ENCODE results near the gene SLC14A1. TPM values are rescaled to one million over a fixed set of nuclear protein-coding genes. Genes with fewer than 3 reads are reported as not detected.

Gene SLC14A1
- total and polyA plus RNA-seq, 2 donors (not counting 1 experiment from before 2014, with no cell fraction given): 5.8 to 6.4 TPM

DNA sequence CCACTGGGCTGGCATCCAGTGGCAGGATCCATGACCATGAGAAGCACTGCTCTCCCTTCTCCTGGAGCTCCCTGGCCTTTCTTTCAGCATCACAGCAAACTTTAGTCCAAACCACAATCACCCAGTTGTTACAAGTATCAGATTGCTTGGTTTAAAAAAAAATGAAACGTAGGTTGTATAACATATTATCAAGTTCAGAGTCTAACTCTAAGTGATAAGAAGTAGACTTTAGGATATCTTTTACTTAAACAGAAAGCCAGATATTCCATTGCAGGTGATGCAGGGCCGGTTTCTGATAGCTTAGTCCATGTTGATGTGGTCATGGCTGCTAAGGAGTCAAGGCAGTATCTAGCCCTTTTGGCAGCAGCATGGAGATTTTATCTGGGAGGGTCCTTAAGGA lies 24.5 kb downstream of the SLC14A1 start:
- Histone ChIP-seq H3K4me2 (replicated peaks; ENCODE audit: low read depth, low read length, poor library complexity, severe bottlenecking) (no peak overlapping the region), H3K4me3 (ENCODE audit: control extremely low read depth in 1 of 5, extremely low read depth in 1 of 5, insufficient read depth in 1 of 5, low read depth in 2 of 5, low read length in 4 of 5) (no peak overlapping the region), H3K36me3 (replicated peaks in 1 of 2; ENCODE audit: control extremely low read depth in 1 of 2, control insufficient read depth in 1 of 2, extremely low read depth in 1 of 2, insufficient read depth in 2 of 2, low read length in 1 of 2) (no peaks in the 10 kb centered on the region), H3K27me3 (replicated peaks in 1 of 4; ENCODE audit: control extremely low read depth in 1 of 4, control insufficient read depth in 3 of 4, insufficient read depth in 4 of 4, low read length in 3 of 4) (peaks cover 0 to 1% (median 0%) of the 10 kb centered on the region in 4 experiments), H3K9ac (ENCODE audit: low read length) (no peak overlapping the region), H3K27ac (ENCODE audit: low read length in 2 of 2) (no peak overlapping the region), H3K79me2 (ENCODE audit: control insufficient read depth, insufficient read depth, low read length) (no peaks in the 10 kb centered on the region), H3K4me1 (ENCODE audit: control insufficient read depth in 2 of 2, insufficient read depth in 2 of 2, low read length in 2 of 2) (peaks cover 0 to 9% of the 10 kb centered on the region in 2 donors), H3K9me3 (ENCODE audit: control extremely low read depth in 1 of 3, control insufficient read depth in 2 of 3, insufficient read depth in 1 of 3, low read length in 2 of 3) (no peaks in the 10 kb centered on the region), H4K20me1 (ENCODE audit: control insufficient read depth, insufficient read depth, low read length, poor library complexity, severe bottlenecking) (no peaks in the 10 kb centered on the region), H2AFZ (ENCODE audit: insufficient read depth, low read depth, low read length, poor library complexity, severe bottlenecking) (no peak overlapping the region)
- no peaks in the 10 kb centered on the region for H3K9me3 Mint-ChIP-seq (ENCODE audit: insufficient read depth)
- TF ChIP-seq, protein P1, sequence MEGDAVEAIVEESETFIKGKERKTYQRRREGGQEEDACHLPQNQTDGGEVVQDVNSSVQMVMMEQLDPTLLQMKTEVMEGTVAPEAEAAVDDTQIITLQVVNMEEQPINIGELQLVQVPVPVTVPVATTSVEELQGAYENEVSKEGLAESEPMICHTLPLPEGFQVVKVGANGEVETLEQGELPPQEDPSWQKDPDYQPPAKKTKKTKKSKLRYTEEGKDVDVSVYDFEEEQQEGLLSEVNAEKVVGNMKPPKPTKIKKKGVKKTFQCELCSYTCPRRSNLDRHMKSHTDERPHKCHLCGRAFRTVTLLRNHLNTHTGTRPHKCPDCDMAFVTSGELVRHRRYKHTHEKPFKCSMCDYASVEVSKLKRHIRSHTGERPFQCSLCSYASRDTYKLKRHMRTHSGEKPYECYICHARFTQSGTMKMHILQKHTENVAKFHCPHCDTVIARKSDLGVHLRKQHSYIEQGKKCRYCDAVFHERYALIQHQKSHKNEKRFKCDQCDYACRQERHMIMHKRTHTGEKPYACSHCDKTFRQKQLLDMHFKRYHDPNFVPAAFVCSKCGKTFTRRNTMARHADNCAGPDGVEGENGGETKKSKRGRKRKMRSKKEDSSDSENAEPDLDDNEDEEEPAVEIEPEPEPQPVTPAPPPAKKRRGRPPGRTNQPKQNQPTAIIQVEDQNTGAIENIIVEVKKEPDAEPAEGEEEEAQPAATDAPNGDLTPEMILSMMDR (IDR thresholded peaks at IDR 0.05): no peak
- no peak for TF ChIP-seq EZH2 (IDR thresholded peaks at IDR 0.05; ENCODE audit: borderline replicate concordance, insufficient read depth, low read depth, low read length, poor library complexity, severe bottlenecking)
- H3K4me3 Mint-ChIP-seq: no peak overlapping the region
- peaks cover 9% of the 10 kb centered on the region for H3K4me1 Mint-ChIP-seq
- H3K27me3 Mint-ChIP-seq: no peaks in the 10 kb centered on the region
- POLR2A ChIA-PET: no interaction called here
- no peak overlapping the region for H3K27ac Mint-ChIP-seq
- CTCF ChIA-PET: no interaction called here
- no peak for DNase-seq
- intact Hi-C loops (cut with micrococcal nuclease): no loop called here
- no peak for ATAC-seq (ENCODE audit: low read depth)
- 100% methylated on average over 1 of the region's 2 CpGs for WGBS (ENCODE audit: insufficient coverage)

DNA sequence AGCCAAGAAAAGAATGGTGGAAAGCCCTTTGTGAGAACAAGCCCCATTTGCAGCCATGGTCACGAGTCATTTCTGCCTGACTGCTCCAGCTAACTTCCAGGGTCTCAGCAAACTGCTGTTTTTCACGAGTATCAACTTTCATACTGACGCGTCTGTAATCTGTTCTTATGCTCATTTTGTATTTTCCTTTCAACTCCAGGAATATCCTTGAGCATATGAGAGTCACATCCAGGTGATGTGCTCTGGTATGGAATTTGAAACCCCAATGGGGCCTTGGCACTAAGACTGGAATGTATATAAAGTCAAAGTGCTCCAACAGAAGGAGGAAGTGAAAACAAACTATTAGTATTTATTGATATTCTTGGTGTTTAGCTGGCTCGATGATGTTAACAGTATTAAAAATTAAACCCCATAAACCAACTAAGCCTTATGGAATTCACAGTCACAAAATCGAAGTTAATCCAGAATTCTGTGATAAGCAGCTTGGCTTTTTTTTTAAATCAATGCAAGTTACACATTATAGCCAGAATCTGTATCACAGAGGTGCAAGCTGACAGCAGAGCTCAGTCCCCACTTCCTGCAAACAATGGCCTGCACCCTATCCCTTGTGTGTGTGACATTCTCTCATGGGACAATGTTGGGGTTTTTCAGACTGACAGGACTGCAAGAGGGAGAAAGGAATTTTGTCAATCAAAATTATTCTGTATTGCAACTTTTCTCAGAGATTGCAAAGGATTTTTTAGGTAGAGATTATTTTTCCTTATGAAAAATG lies 26.1 kb downstream of the SLC14A1 start:
- Mint-ChIP-seq H3K4me3 (no peak overlapping the region), H3K4me1 (peaks cover 9% of the 10 kb centered on the region), H3K27ac (no peak overlapping the region), H3K9me3 (ENCODE audit: insufficient read depth) (no peaks in the 10 kb centered on the region), H3K27me3 (peaks cover 14% of the 10 kb centered on the region)
- CTCF ChIA-PET: interaction anchor here (0.7 kb wide), 1 partner anchor 84 kb away, joined by 3 read pairs; no protein-coding TSS in a partner anchor
- WGBS (ENCODE audit: insufficient coverage): 69% methylated on average over 2 of the region's 6 CpGs
- Histone ChIP-seq H3K4me1 (ENCODE audit: control insufficient read depth in 2 of 2, insufficient read depth in 2 of 2, low read length in 2 of 2) (peaks cover 0 to 9% of the 10 kb centered on the region in 2 donors), H3K79me2 (ENCODE audit: control insufficient read depth, insufficient read depth, low read length) (no peaks in the 10 kb centered on the region), H3K4me3 (ENCODE audit: control extremely low read depth in 1 of 5, extremely low read depth in 1 of 5, insufficient read depth in 1 of 5, low read depth in 2 of 5, low read length in 4 of 5) (no peak overlapping the region), H4K20me1 (ENCODE audit: control insufficient read depth, insufficient read depth, low read length, poor library complexity, severe bottlenecking) (no peaks in the 10 kb centered on the region), H3K27ac (ENCODE audit: low read length in 2 of 2) (no peak overlapping the region), H2AFZ (ENCODE audit: insufficient read depth, low read depth, low read length, poor library complexity, severe bottlenecking) (no peak overlapping the region), H3K36me3 (replicated peaks in 1 of 2; ENCODE audit: control extremely low read depth in 1 of 2, control insufficient read depth in 1 of 2, extremely low read depth in 1 of 2, insufficient read depth in 2 of 2, low read length in 1 of 2) (no peaks in the 10 kb centered on the region), H3K9ac (ENCODE audit: low read length) (no peak overlapping the region), H3K9me3 (ENCODE audit: control extremely low read depth in 1 of 3, control insufficient read depth in 2 of 3, insufficient read depth in 1 of 3, low read length in 2 of 3) (no peaks in the 10 kb centered on the region), H3K27me3 (replicated peaks in 1 of 4; ENCODE audit: control extremely low read depth in 1 of 4, control insufficient read depth in 3 of 4, insufficient read depth in 4 of 4, low read length in 3 of 4) (peaks cover 0 to 12% (median 10%) of the 10 kb centered on the region in 4 experiments), H3K4me2 (replicated peaks; ENCODE audit: low read depth, low read length, poor library complexity, severe bottlenecking) (no peak overlapping the region)
- POLR2A ChIA-PET: no interaction called here
- DNase-seq (no peak), ATAC-seq (ENCODE audit: low read depth) (no peak)
- intact Hi-C loops (cut with micrococcal nuclease): no loop called here
- TF ChIP-seq, protein P1 (IDR thresholded peaks at IDR 0.05): no peak
- no peak for TF ChIP-seq EZH2 (IDR thresholded peaks at IDR 0.05; ENCODE audit: borderline replicate concordance, insufficient read depth, low read depth, low read length, poor library complexity, severe bottlenecking)
